GM12865 (cell line): ENCODE data around the gene AMIGO3.

Experiments
- DNase-seq: peaks from one replicate; pipeline ENCODE4 v3.0.0; 2010; ENCODE audit warnings: low read depth
- H3K4me3 ChIP-seq: 2 replicates; pipeline ENCODE4 v1.5.1; 2011; ENCODE audit warnings: mild to moderate bottlenecking, low read depth, low read length, control low read depth
- TF ChIP-seq, protein P1 (sequence below): IDR thresholded peaks from 2 replicates; pipeline ENCODE4 v1.5.1; 2011; ENCODE audit warnings: low read length, control low read depth, low read depth, inconsistent platforms; ENCODE audit not compliant: insufficient read depth; ENCODE audit errors: missing control alignments

AMIGO3 gene

DNA sequence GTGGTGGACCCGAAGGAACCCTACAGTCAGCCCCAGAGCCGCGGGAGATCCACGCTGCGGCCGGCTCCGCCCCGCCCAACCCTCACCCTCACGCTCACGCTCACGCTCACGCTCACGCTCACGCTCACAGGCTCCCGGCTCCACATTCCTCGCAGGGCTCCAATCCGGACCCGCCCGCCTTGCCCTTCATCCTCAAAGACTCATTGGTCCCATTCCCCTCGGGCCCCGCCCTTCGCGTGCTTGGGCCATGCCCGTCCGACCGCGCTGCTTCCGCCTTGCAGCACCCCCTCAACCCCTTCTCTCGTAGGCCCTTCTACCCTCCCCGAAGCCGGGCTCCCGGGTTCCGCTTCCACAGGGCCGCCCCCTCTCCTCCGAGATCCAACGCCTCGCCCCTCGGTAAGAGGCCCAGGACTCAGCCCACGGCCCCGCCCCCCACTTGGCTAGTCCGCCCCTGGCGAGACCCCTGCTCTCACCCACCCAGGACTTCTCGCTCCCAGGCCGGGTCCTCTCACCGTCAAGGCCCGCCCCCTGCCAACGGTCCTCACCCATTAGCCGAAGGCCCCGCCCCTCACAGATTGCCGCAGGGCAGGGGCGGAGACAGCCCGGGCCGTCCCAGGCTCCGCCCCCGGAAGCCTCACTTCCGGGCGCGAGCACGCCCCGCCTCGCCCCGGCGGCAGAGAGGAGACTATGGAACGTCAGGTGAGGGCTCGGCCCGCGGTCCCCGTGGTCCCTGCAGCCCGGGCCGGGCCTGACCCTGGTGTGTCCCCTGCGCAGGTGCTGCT is 45.6 kb downstream of the AMIGO3 start, which contains the start of gene APEH:
Gene APEH (plus strand): TSS at position 637 of the 782 bp plus-strand sequence. CDS start 51 bp downstream, at position 688.
- H3K4me3 ChIP-seq: peak within 1 kb of the TSS; percentile 76
- peak; percentile 99 for DNase-seq
- TF ChIP-seq, protein P1, sequence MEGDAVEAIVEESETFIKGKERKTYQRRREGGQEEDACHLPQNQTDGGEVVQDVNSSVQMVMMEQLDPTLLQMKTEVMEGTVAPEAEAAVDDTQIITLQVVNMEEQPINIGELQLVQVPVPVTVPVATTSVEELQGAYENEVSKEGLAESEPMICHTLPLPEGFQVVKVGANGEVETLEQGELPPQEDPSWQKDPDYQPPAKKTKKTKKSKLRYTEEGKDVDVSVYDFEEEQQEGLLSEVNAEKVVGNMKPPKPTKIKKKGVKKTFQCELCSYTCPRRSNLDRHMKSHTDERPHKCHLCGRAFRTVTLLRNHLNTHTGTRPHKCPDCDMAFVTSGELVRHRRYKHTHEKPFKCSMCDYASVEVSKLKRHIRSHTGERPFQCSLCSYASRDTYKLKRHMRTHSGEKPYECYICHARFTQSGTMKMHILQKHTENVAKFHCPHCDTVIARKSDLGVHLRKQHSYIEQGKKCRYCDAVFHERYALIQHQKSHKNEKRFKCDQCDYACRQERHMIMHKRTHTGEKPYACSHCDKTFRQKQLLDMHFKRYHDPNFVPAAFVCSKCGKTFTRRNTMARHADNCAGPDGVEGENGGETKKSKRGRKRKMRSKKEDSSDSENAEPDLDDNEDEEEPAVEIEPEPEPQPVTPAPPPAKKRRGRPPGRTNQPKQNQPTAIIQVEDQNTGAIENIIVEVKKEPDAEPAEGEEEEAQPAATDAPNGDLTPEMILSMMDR: no peak

DNA sequence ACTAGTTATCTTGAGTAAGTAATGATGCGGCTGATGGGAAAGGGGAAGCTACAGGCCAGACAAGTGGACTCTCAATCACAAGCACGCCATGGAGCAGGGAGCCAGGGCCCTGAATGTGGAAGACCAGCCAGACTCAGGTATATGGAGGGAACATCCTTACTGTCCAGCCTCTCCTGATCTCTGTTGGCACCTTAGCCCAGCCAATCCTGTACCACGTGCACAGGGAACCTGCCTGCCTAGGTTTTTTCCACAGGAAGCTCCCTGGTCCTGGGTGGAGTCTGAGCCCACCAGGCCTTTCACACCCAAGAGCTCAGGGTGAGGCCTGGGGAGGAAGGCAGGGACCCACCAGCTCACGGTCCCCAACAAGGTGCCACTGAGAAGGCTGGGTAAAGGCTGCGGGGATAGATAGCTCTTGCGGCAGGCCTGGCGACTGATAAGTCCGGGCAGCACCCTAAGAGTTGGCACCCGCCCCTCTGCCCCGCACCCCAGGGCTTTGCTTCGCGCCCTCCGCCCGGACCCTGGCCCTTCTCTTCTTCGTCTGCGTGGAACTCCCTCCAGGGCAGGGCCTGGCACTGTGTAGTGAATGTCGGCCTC is 46.3 kb downstream of the AMIGO3 start:
- TF ChIP-seq, protein P1: no peak
- H3K4me3 ChIP-seq: peak overlapping the region; percentile 76
- peak; percentile 55 for DNase-seq

DNA sequence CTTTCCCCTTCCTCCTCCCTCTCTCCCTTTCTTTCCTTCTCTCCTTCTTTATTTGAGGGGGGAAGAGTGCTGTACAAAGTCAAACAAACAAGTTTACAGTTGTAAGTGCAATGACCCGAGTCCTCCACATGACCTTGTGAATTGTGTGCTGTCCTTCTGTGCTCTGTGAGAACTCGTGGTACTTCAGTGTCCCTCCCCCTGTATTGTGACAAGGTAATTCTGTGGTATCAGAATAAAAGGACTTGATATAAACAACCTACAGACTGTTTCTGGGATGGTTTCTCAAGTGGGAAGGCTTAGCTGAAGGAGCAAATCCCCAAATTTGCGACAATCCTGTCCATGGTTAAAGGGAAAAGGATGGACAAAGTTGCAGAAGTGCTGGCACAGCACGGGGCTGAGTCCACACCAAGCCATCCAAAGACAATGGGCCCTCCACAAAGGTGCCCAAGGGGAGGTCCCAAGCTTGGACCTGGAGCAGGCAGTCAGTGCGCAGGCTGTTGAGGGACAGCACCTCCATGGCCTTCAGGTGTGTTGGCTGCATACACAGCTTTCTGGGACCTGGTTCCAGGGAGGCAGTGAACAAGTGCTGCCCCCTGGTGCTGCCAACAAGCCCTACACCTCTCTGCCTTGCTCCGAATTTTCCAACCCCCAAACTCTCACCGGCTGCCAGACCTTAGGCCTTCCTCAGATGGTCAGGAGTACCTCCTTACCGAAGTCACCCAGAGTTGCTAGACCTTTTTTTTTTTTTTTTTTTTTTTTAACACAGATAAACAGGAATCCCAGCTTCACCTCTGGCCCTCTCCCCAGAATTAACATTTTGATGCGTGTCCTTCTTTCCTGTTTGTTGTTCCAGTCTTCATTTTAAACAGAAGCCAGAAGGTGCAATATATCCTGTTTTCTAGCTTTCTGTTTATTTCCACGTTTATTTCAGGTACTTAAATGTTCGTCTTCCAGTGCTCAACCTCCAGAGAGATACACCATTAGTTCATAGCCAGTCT is 47.9 kb downstream of the AMIGO3 start:
- no peak overlapping the region for H3K4me3 ChIP-seq
- peak; percentile 83 for DNase-seq

DNA sequence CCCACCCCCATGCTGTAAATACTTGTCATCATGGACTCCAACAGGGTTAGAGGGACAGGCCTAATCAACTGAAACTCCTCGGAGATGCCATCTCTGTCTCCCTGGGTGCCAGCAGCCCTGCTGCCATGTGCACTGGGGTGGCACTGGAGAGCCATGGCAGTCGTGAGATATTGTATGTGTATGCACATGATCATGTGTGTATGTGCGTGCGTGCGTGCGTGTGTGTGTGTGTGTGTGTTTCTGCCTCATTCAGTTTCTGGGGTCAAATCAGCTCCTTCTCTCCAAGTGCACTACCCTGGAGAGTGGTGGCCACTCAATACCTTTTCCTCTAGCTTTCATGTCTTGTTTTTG is 48.6 kb downstream of the AMIGO3 start:
- H3K4me3 ChIP-seq: no peak overlapping the region
- TF ChIP-seq, protein P1: no peak
- no peak for DNase-seq

More for the DNA sequence above, 47.9 kb downstream of the AMIGO3 start:
- TF ChIP-seq, protein P1: peak; percentile 94

DNA sequence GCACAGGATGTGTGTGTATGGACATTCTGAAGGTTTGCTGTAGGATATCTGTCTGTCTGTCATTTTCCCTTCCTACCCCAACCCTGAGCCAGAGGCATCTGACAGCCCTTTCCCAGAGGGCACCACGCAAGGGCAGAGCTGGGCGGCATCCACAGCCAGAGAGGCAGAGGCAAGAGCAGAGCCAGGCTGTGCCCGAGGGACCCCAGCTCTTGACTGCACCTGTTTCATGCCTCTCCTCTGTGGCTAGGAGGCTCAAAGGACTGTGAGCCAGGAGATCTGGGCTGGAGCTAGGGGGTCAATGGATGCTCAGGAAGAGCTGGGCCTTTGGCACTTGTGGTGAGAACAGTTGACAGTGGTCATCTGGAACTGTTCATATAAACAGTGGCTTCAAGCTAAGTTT is 50.1 kb downstream of the AMIGO3 start:
- TF ChIP-seq, protein P1: no peak
- no peak overlapping the region for H3K4me3 ChIP-seq
- DNase-seq: no peak

DNA sequence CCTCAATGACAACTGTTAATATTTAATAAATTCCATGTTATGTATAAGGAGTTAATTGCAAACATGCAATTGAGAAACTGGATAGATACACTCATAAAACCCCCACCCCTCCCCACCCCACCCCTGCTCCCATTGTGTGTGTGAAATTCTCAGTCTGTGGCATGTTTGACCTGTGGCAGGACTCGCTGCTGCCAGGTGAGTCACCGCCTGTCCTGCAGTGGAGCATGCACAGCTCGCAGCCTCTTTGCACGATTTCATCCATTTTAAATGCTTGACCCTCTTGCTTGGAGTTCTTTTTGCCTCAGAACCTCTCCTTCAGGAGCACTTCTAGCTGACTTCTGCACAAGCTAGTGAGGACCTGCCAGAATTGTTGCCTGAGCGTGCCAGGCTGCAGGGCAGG is 50.6 kb downstream of the AMIGO3 start:
- TF ChIP-seq, protein P1: no peak
- no peak overlapping the region for H3K4me3 ChIP-seq
- no peak for DNase-seq
